ENCODE measurements around the gene SPATA24.
"Not testable (repeated sequence)": the region's sequence is repeated elsewhere in the genome, so short reads cannot be mapped to it uniquely, and the experiment has no call there.

The SPATA24 gene

DNA sequence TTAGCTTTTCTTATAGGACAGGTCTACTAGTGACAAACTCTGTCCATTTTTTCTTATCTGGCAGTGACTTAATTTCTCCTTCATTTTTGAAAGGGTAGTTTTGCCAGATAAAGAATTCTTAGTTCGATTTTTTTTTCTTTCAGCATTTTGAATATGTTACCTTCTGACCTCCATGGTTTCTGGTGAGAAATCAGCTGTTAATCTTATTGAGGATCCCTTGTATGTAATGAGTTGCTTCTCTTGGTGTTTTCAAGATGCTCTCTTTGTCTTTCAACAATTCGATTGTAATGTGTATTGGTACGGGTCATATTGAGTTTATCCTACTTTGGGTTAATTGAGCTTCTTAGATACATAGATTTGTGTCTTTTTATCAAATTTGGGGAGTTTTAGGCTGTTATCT lies 49.7 kb downstream of the SPATA24 start:
- Mint-ChIP-seq H3K4me1 (ENCODE audit: low read depth in 2 of 2) (peaks cover 27 to 39% of the 10 kb centered on the region in 2 donors), H3K27ac (peak overlapping the region; percentile 3 to 5), H3K4me3 (no peak overlapping the region), H3K36me3 (ENCODE audit: insufficient read depth) (peaks cover 50% of the 10 kb centered on the region), H3K9me3 (no peaks in the 10 kb centered on the region), H3K27me3 (no peaks in the 10 kb centered on the region)
- DNase-seq (no peak), ATAC-seq (replicated peaks) (no peak)

DNA sequence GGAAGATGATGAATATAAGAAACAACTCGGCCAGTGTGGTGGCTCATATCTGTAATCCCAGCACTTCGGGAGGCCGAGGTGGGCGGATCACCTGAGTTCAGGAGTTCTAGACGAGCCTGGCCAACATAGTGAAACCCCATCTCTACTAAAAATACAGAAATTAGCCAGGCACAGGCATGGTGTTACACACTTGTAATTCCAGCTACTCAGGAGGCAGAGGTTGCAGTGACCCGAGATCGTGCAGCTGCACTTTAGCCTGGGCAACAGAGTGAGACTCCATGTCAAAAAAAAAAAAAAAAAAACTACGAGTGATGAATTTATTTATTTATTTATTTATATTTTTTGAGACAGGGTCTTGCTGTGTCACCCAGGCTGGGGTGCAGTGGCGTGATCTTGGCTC lies 56.0 kb downstream of the SPATA24 start:
- H3K9me3 Mint-ChIP-seq; H3K4me3 Mint-ChIP-seq; H3K27ac Mint-ChIP-seq; DNase-seq; H3K27me3 Mint-ChIP-seq; ATAC-seq (replicated peaks): not testable (repeated sequence)
- Mint-ChIP-seq H3K4me1 (ENCODE audit: low read depth in 2 of 2) (peaks cover 41 to 54% of the 10 kb centered on the region in 2 donors), H3K36me3 (ENCODE audit: insufficient read depth) (peaks cover 60% of the 10 kb centered on the region)

Data from effector memory CD8-positive, alpha-beta T cell (primary cell).